Panc1 (cell line): ENCODE measurements around the gene AGMAT. TPM values are rescaled to one million over a fixed set of nuclear protein-coding genes. Genes with fewer than 3 reads are reported as not detected.

Source experiments
- ATAC-seq: fragments of 200-7000 bp; cut with Tn5 transposase; 2 replicates; pipeline ENCODE4 v1.9.1; 2020; ENCODE audit warnings: mild to moderate bottlenecking, moderate library complexity
- Bru-seq: library from RNA; stranded (reverse); fragments of 400-500 nt; gene quantifications from one replicate; lab custom pipeline; 2021; lab: Mats Ljungman, UMichigan
- BruChase-seq, 2 experiments: library from RNA; stranded (reverse); fragments of 400-500 nt; gene quantifications; one replicate each; lab custom pipeline; 2021; lab: Mats Ljungman, UMichigan
- BruUV-seq: library from RNA; stranded (reverse); fragments of 400-500 nt; replicated peaks from 2 replicates; lab custom pipeline; 2021; lab: Mats Ljungman, UMichigan
- CTCF ChIA-PET: fragments of 300-600 bp; sonication (Branson Sonifier 250); formaldehyde crosslinking; loops from one replicate; lab custom pipeline; 2022; ENCODE audit warnings: antibody characterized with exemption; lab: Charles Lee
- POLR2A ChIA-PET: fragments of 300-600 bp; sonication (Branson Sonifier 250); formaldehyde crosslinking; loops from one replicate; lab custom pipeline; 2022; ENCODE audit warnings: antibody characterized with exemption; lab: Charles Lee
- DNase-seq: peaks from one replicate; pipeline ENCODE4 v3.0.0-alpha.2; 2010; ENCODE audit warnings: low read depth, low spot score
- H3K27ac ChIP-seq: 2 replicates; pipeline ENCODE4 v1.5.1; 2011; ENCODE audit warnings: mild to moderate bottlenecking, low read length, inconsistent platforms
- H3K27me3 ChIP-seq: fragments of 200-500 bp; sonication (Bioruptor generic); 2 replicates; pipeline ENCODE4 v1.6.0; 2014; ENCODE audit warnings: low read length, inconsistent platforms; ENCODE audit not compliant: control insufficient read depth, insufficient read depth
- H3K36me3 ChIP-seq: fragments of 200-500 bp; sonication (Bioruptor generic); 2 replicates; pipeline ENCODE4 v1.5.1; 2014; ENCODE audit warnings: inconsistent platforms, mild to moderate bottlenecking, low read length, moderate library complexity; ENCODE audit not compliant: control insufficient read depth, insufficient read depth
- H3K4me1 ChIP-seq: 2 replicates; pipeline ENCODE4 v1.5.1; 2011; ENCODE audit warnings: inconsistent platforms, mild to moderate bottlenecking, low read length, moderate library complexity; ENCODE audit not compliant: control insufficient read depth, insufficient read depth
- H3K4me3 ChIP-seq, 2 experiments: 2 replicates each; pipeline ENCODE4 v1.5.1; 2011 to 2012; ENCODE audit warnings: low read depth in 2 of 2, low read length in 2 of 2, mild to moderate bottlenecking in 2 of 2, inconsistent platforms in 1 of 2, moderate library complexity in 1 of 2
- H3K9me3 ChIP-seq: fragments of 200-500 bp; sonication (Bioruptor generic); 2 replicates; pipeline ENCODE4 v1.5.1; 2014; ENCODE audit warnings: low read depth, mild to moderate bottlenecking, inconsistent platforms, low read length, moderate library complexity; ENCODE audit not compliant: control insufficient read depth, insufficient read depth
- CTCF ChIP-seq: fragments of 450-650 bp; IDR thresholded peaks from 2 replicates; pipeline ENCODE4 v1.5.1; 2017; ENCODE audit warnings: mild to moderate bottlenecking
- POLR2AphosphoS5 ChIP-seq: IDR thresholded peaks from 2 replicates; pipeline ENCODE4 v1.6.1; 2012; ENCODE audit warnings: mild to moderate bottlenecking, low read depth, low read length, moderate library complexity
- REST ChIP-seq, 2 experiments: IDR thresholded peaks; 2 replicates each; pipeline ENCODE4 v1.6.1; 2011 to 2012; ENCODE audit warnings: low read depth in 2 of 2, control low read depth in 1 of 2, low read length in 1 of 2, mild to moderate bottlenecking in 1 of 2, moderate library complexity in 1 of 2; ENCODE audit not compliant: insufficient read depth in 1 of 2
- SIN3A ChIP-seq: IDR thresholded peaks from 2 replicates; pipeline ENCODE4 v1.6.1; 2012; ENCODE audit warnings: low read depth, mild to moderate bottlenecking, low read length, moderate library complexity, borderline replicate concordance; ENCODE audit not compliant: insufficient read depth
- TCF7L2 ChIP-seq: IDR thresholded peaks from 2 replicates; pipeline ENCODE4 v1.6.1; 2011; ENCODE audit warnings: mild to moderate bottlenecking, low read depth, low read length, inconsistent platforms
- in situ Hi-C: cut with HindIII; loops from 2 replicates; pipeline ENCODE4 v1.10.0; 2016; ENCODE audit warnings: low sequenced_read_pairs, low pct_unique_long_range_greater_than_20kb
- intact Hi-C: fragments of 100-400 bp; cut with micrococcal nuclease; formaldehyde crosslinking; loops from one replicate; pipeline ENCODE4 v1.10.0; 2022; ENCODE audit not compliant: unreplicated experiment
- long read RNA-seq: library from polyadenylated mRNA; unstranded; transcript quantifications from one replicate; pipeline ENCODE4 v2.0.0, GENCODE V29; 2021; ENCODE audit not compliant: unreplicated experiment
- polyA plus RNA-seq: library from polyadenylated mRNA; unstranded; fragments of >200 nt; gene quantifications from one replicate; pipeline ENCODE4 v1.2.1, GENCODE V29; 2012; ENCODE audit warnings: missing spikeins; ENCODE audit not compliant: insufficient read length
- total RNA-seq: library from RNA; stranded (reverse); gene quantifications from one replicate; pipeline ENCODE4 v1.2.1, GENCODE V29; 2021; ENCODE audit not compliant: unreplicated experiment

Gene AGMAT
- total RNA-seq: 3.1 TPM
- polyA plus RNA-seq: 2.4 TPM
- Bru-seq, nascent RNA: percentile 42 among the genes with signal in this experiment
- BruChase-seq, experiment 1, labeled RNA remaining after a 2-hour chase: percentile 37 among the genes with signal in this experiment
- BruChase-seq, experiment 2, labeled RNA remaining after a 6-hour chase: percentile 42 among the genes with signal in this experiment
- long read RNA-seq, partial matches to known transcripts: 0 of 3 reads
- long read RNA-seq, other reads (novel, unspliced or antisense): 0 of 3 reads

- ATAC-seq: peak; percentile 92
- in situ Hi-C loops (no loop called here), intact Hi-C loops (no loop called here)
- no peak; the same call in 1 of the 2 replicates for TF ChIP-seq CTCF
- TF ChIP-seq REST (IDR thresholded peaks at IDR 0.05; ENCODE audit: insufficient read depth in 1 of 2, low read depth in 2 of 2, low read length in 1 of 2): no peak
- TF ChIP-seq POLR2AphosphoS5: peak; percentile 35; the same call in 1 of the 2 replicates
- no peak for TF ChIP-seq SIN3A
- TF ChIP-seq TCF7L2: peak; percentile 48; the same call in 1 of the 2 replicates
- no TSS peak for BruUV-seq
- Histone ChIP-seq H3K4me1 (no peaks in the 10 kb centered on the region), H3K9me3 (no peaks in the 10 kb centered on the region), H3K36me3 (no peaks in the 10 kb centered on the region), H3K4me3 (peak within 1 kb of the TSS; percentile 49 to 61), H3K27ac (peak within 1 kb of the TSS; percentile 62), H3K27me3 (no peaks in the 10 kb centered on the region)
- CTCF ChIA-PET: no interaction called here
- no peak for DNase-seq
- POLR2A ChIA-PET: interaction anchor here (0.6 to 0.8 kb wide), 2 partner anchors 40 to 228 kb away, joined by 3 to 6 read pairs; no protein-coding TSS in a partner anchor
These were observed at the start of gene AGMAT for GRCh38 chr1:15584489-15585363. Gene AGMAT (minus strand): TSS chr1:15585051. CDS start chr1:15584967, 84 bp downstream.

- H3K27ac ChIP-seq: no peak overlapping the region
- intact Hi-C loops: no loop called here
- H3K9me3 ChIP-seq: no peaks in the 10 kb centered on the region
- CTCF ChIA-PET: interaction anchor here (0.5 to 0.7 kb wide), 2 partner anchors 39 to 135 kb away, joined by 3 to 5 read pairs; no protein-coding TSS in a partner anchor
- TF ChIP-seq CTCF (no peak), SIN3A (no peak), POLR2AphosphoS5 (no peak), REST (IDR thresholded peaks at IDR 0.05; ENCODE audit: insufficient read depth in 1 of 2, low read depth in 2 of 2, low read length in 1 of 2) (no peak), TCF7L2 (no peak)
- peaks cover 23% of the 10 kb centered on the region; the same call in 1 of the 2 replicates for H3K36me3 ChIP-seq
- POLR2A ChIA-PET: interaction anchor here (0.6 to 1.2 kb wide), 3 partner anchors 23 to 82 kb away, joined by 3 to 5 read pairs (median 5); no protein-coding TSS in a partner anchor
- no peak overlapping the region for H3K4me3 ChIP-seq
- no TSS peak for BruUV-seq
- no peaks in the 10 kb centered on the region for H3K27me3 ChIP-seq
- no peaks in the 10 kb centered on the region for H3K4me1 ChIP-seq
- DNase-seq (no peak), ATAC-seq (no peak)
- in situ Hi-C loops: no loop called here
These were observed 49.0 kb upstream of the AGMAT start for GRCh38 chr1:15633756-15634420.
